Spleen (tissue), 11 donors: ENCODE data around the gene ATL3. TPM values are rescaled to one million over a fixed set of nuclear protein-coding genes. Genes with fewer than 3 reads are reported as not detected.

ENCODE experiments used
- DNase-seq: peaks from one replicate; pipeline ENCODE4 v3.0.0-alpha.2; 2020
- H3K27ac ChIP-seq, 8 donors: fragments of 200-600 bp; sonication (generic) in 7 of 8; 1 replicate in 4 of 8; 2 replicates in 4 of 8; pipeline versions ENCODE4 v1.5.0 to v1.8.0; 2016 to 2021; ENCODE audit warnings: inconsistent platforms in 4 of 8, mild to moderate bottlenecking in 4 of 8, moderate library complexity in 1 of 8
- H3K27me3 ChIP-seq, 7 donors: fragments of 200-600 bp; sonication (generic) in 6 of 7; replicated peaks in 1 of 7; 1 replicate in 4 of 7; 2 replicates in 3 of 7; pipeline versions ENCODE4 v1.5.0 to v1.8.0; 2016 to 2021; ENCODE audit warnings: inconsistent platforms in 3 of 7, mild to moderate bottlenecking in 1 of 7
- H3K36me3 ChIP-seq, 6 donors: fragments of 200-600 bp; sonication (generic) in 5 of 6; 1 replicate in 4 of 6; 2 replicates in 2 of 6; pipeline versions ENCODE4 v1.5.0 to v1.8.0; 2016 to 2021; ENCODE audit warnings: inconsistent platforms in 2 of 6
- H3K4me1 ChIP-seq, 6 donors: fragments of 200-600 bp; sonication (generic) in 5 of 6; 1 replicate in 3 of 6; 2 replicates in 3 of 6; pipeline versions ENCODE4 v1.5.0 to v1.8.0; 2016 to 2021; ENCODE audit warnings: inconsistent platforms in 3 of 6
- H3K4me3 ChIP-seq, 8 donors: fragments of 200-600 bp; sonication (generic) in 7 of 8; 1 replicate in 4 of 8; 2 replicates in 4 of 8; pipeline versions ENCODE4 v1.5.0 to v1.8.0; 2016 to 2021; ENCODE audit warnings: inconsistent platforms in 4 of 8, mild to moderate bottlenecking in 4 of 8, moderate library complexity in 2 of 8
- H3K9me3 ChIP-seq, 8 donors: fragments of 200-600 bp; sonication (generic) in 7 of 8; 1 replicate in 4 of 8; 2 replicates in 4 of 8; pipeline versions ENCODE4 v1.5.0 to v1.8.0; 2016 to 2021; ENCODE audit warnings: inconsistent platforms in 4 of 8
- CTCF ChIP-seq, 11 experiments: fragments of 200-600 bp in 7 of 11; fragments of 450-650 bp in 4 of 11; sonication (generic) in 4 of 11; IDR thresholded peaks in 8 of 11; conservative IDR thresholded peaks in 3 of 11; 1 replicate in 7 of 11; 2 replicates in 4 of 11; pipeline versions ENCODE4 v1.4.0 to v1.8.0; 2016 to 2021; ENCODE audit warnings: antibody characterized with exemption in 11 of 11, inconsistent platforms in 4 of 11, mild to moderate bottlenecking in 1 of 11
- POLR2A ChIP-seq, 3 donors: fragments of 450-650 bp; IDR thresholded peaks; one replicate each; pipeline ENCODE4 v1.5.1; 2017; ENCODE audit warnings: antibody characterized with exemption in 3 of 3, mild to moderate bottlenecking in 1 of 3
- POLR2AphosphoS5 ChIP-seq, 3 donors: sonication (generic); formaldehyde crosslinking; IDR thresholded peaks; one replicate each; pipeline ENCODE4 v1.5.1; 2017; ENCODE audit warnings: antibody characterized with exemption in 3 of 3
- whole genome bisulfite sequencing, 5 donors: extraction: QIAGEN DNeasy Blood & Tissue Kit in 3 of 5; methylation state at CpG; one replicate each; pipeline versions ENCODE4 v1.1.5 to v1.1.7; 2013 to 2018; 5-methylcytosine and 5-hydroxymethylcytosine counted together
- intact Hi-C: fragments of 100-400 bp; cut with DNase I; formaldehyde crosslinking; loops from one replicate; pipeline ENCODE4 v1.15.0; 2023; ENCODE audit warnings: low total_unique reads
- polyA plus RNA-seq, 3 donors: library from polyadenylated mRNA; stranded (reverse); fragments of 200-250 nt; gene quantifications; one replicate each; pipeline ENCODE4 v1.2.1, GENCODE V29; 2013
- total RNA-seq, 7 donors: library from RNA; depleted of rRNA in 3 of 7; stranded (reverse); fragments of >200 nt in 3 of 7; fragmentation: NEBNext Ultra II Directional in 4 of 7; extraction: Animal tissue kit (Norgen Biotek cat#: 25700) in 4 of 7; gene quantifications; one replicate each; pipeline versions ENCODE4 v1.1.0 to v1.2.1, GENCODE V29; 2016 to 2021
- donor health status: healthy with polysubstance abuse.
- donor health status: DM: no; HTN: no; CAD: no; lungs with moderate emphysema.
- donor health status: DM: no; HTN: no; CAD: no.
- donor health status: Bipolar disorder and iron deficiency.
- donor health status: healthy.
- donor health status: DM: no; HTN: no; CAD: no.
- donor health status: DM: yes; HTN: yes; CAD: no.

ATL3 gene
- total and polyA plus RNA-seq, 10 donors: 5.7 to 58.5 (median 44.7) TPM

- 0 to 2% (median 1%) methylated on average over 28 to 53 of the region's 53 CpGs for WGBS, 5 donors
- peaks cover 0 to 19% (median 0%) of the 10 kb centered on the region in 7 donors for H3K27me3 ChIP-seq
- intact Hi-C loops: no loop called here
- peak; percentile 89 for DNase-seq
- H3K27ac ChIP-seq: peak within 1 kb of the TSS in 7 of 8 donors; percentile 54 to 86 (median 82)
- H3K4me3 ChIP-seq: peak within 1 kb of the TSS; percentile 51 to 91 (median 72)
- TF ChIP-seq POLR2AphosphoS5 (IDR thresholded peaks at IDR 0.05) (peak; percentile 83 to 90 (median 83)), POLR2A (IDR thresholded peaks at IDR 0.05) (no peak), CTCF (IDR thresholded peaks at IDR 0.05 in 8 of 11, conservative IDR thresholded peaks at IDR 0.05 in 3 of 11) (no peak)
- H3K36me3 ChIP-seq: no peaks in the 10 kb centered on the region
- no peaks in the 10 kb centered on the region for H3K9me3 ChIP-seq
- H3K4me1 ChIP-seq: peaks cover 14 to 55% (median 46%) of the 10 kb centered on the region in 6 donors
Measured at GRCh38 chr11:63614136-63614671, 57.0 kb downstream of the ATL3 start, which contains the start of gene PLAAT3. TSS of gene PLAAT3 (minus strand) at chr11:63614433. CDS start at chr11:63614014, 419 bp downstream.

DNA sequence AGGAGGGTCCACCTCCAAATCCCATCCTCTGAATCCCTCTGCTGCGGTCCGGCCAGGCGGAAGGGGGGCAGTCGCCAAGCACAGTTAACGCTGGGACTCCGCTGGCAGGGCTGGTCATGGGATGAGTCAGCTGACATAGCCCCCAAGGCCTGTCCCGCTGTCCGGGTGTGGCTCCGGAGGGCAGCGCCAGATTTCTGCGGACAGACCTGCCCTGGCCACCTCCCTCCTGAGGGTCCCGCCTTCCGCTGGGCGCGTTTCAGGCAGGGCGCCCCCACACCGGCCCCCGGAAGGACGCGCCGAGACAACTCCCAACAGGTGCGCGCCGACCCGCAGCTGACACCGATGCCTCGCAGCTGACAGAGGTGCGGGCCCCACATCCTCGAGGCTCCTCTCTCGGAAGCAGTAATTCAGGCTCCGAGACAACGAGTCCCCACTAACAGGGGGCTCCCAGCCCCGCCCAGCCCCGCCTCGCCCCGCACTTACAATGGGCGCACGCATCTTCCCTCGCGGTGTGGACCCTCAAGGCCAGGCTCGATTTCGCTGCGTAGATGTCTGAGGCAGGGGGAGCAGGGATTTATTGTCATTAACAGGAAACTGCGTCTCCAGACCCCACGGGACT, 57.5 kb downstream of the ATL3 start:
- Histone ChIP-seq H3K9me3 (no peaks in the 10 kb centered on the region), H3K4me1 (peaks cover 14 to 58% (median 48%) of the 10 kb centered on the region in 6 donors), H3K27me3 (peaks cover 0 to 19% (median 0%) of the 10 kb centered on the region in 7 donors), H3K4me3 (peak overlapping the region; percentile 51 to 91 (median 72)), H3K27ac (peak overlapping the region in 7 of 8 donors; percentile 54 to 86 (median 82)), H3K36me3 (no peaks in the 10 kb centered on the region)
- intact Hi-C loops: no loop called here
- peak; percentile 89 for DNase-seq
- 1 to 3% (median 1%) methylated on average over 24 to 45 of the region's 45 CpGs for WGBS, 5 donors
- TF ChIP-seq CTCF (IDR thresholded peaks at IDR 0.05 in 8 of 11, conservative IDR thresholded peaks at IDR 0.05 in 3 of 11): no peak
- TF ChIP-seq POLR2AphosphoS5 (IDR thresholded peaks at IDR 0.05): peak in 2 of 3 donors; percentile 3 to 49

GRCh38 chr11:63612181-63612580, 59.0 kb downstream of the ATL3 start:
- Histone ChIP-seq H3K4me1 (peaks cover 14 to 58% (median 48%) of the 10 kb centered on the region in 6 donors), H3K27me3 (peaks cover 0 to 19% (median 0%) of the 10 kb centered on the region in 7 donors), H3K9me3 (no peaks in the 10 kb centered on the region), H3K36me3 (no peaks in the 10 kb centered on the region), H3K27ac (no peak overlapping the region), H3K4me3 (no peak overlapping the region)
- DNase-seq: no peak
- TF ChIP-seq POLR2AphosphoS5 (IDR thresholded peaks at IDR 0.05): no peak
- TF ChIP-seq CTCF (IDR thresholded peaks at IDR 0.05 in 8 of 11, conservative IDR thresholded peaks at IDR 0.05 in 3 of 11): no peak
- TF ChIP-seq POLR2A (IDR thresholded peaks at IDR 0.05): no peak
- intact Hi-C loops: no loop called here

- no peaks in the 10 kb centered on the region for H3K9me3 ChIP-seq
- intact Hi-C loops: no loop called here
- peaks cover 0 to 19% (median 0%) of the 10 kb centered on the region in 7 donors for H3K27me3 ChIP-seq
- TF ChIP-seq CTCF (IDR thresholded peaks at IDR 0.05 in 8 of 11, conservative IDR thresholded peaks at IDR 0.05 in 3 of 11) (no peak), POLR2AphosphoS5 (IDR thresholded peaks at IDR 0.05) (no peak), POLR2A (IDR thresholded peaks at IDR 0.05) (no peak)
- no peak for DNase-seq
- peaks cover 14 to 58% (median 48%) of the 10 kb centered on the region in 6 donors for H3K4me1 ChIP-seq
- peak overlapping the region in 1 of 8 donors; percentile 6 for H3K4me3 ChIP-seq
- WGBS, 5 donors: 73 to 92% (median 74%) methylated on average over 1 of the region's 1 CpG
- no peaks in the 10 kb centered on the region for H3K36me3 ChIP-seq
- H3K27ac ChIP-seq: peak overlapping the region in 3 of 8 donors; percentile 1 to 30 (median 3)
Measured at GRCh38 chr11:63611395-63611747, 59.8 kb downstream of the ATL3 start.
